ENCODE measurements around the gene FBXW10.
"Not testable (repeated sequence)": the region's sequence is repeated elsewhere in the genome, so short reads cannot be mapped to it uniquely, and the experiment has no call there.

FBXW10 gene

GRCh38 chr17:18743699-18744421 is at the start of gene FBXW10:
Gene FBXW10, plus strand, starts transcription at chr17:18744054. Its CDS starts 191 bp downstream, at chr17:18744245.
- DNase-seq (ENCODE audit: insufficient read length, low spot score); FAIRE-seq: not testable (repeated sequence)

GRCh38 chr17:18695143-18695542 is 48.7 kb upstream of the FBXW10 start:
- FAIRE-seq; DNase-seq (ENCODE audit: insufficient read length, low spot score): not testable (repeated sequence)

DNA sequence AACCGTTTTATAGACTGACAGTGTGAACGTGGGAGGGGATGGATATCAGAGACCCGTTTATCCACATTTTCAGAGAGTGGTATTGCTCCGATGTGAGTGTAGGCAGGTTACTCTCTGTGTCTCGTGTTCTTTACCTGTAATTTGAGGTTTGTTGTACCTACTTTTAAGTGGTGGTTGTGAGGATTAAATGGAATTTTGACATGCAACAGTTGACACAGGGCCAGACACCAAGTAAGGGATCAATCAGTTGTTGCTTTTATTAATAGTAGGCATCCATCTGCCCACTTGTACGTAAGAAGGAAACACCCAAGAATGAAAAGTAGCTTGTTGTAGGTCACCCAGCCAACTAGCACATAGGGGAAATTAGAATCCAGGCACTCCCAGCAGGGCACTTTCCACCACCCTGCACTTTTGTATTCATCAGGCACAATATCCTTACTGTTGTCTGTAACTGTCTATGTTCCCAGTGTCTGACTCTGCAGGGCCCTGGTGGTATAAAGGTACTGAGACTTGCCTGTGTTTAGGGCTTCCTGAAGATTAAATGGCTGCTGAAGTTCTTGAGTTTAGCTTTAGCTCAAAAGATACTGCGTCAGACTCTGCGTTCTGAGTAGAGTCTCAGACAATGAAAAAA is 45.3 kb upstream of the FBXW10 start:
- not testable (repeated sequence) for FAIRE-seq; DNase-seq (ENCODE audit: insufficient read length, low spot score)

DNA sequence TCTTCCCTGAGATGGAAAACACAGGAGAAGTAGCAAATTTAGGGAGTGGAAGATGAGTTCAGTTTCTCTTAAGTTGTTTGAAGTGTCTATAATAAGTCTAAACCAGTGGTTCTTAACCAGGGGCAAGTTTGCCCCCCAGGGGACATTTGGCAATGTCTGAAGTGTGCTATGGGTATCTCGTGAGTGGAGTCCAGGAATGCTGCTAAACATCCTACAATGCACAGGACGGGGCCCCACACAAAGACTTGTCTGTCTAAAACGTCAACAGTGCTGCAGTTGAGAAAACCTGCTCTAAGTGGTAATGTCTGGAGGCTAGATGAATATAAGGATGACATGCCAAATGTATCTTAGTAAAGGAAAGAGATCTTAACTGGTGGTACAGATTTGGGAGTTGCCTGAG is 37.9 kb upstream of the FBXW10 start:
- not testable (repeated sequence) for DNase-seq (ENCODE audit: insufficient read length, low spot score); FAIRE-seq

DNA sequence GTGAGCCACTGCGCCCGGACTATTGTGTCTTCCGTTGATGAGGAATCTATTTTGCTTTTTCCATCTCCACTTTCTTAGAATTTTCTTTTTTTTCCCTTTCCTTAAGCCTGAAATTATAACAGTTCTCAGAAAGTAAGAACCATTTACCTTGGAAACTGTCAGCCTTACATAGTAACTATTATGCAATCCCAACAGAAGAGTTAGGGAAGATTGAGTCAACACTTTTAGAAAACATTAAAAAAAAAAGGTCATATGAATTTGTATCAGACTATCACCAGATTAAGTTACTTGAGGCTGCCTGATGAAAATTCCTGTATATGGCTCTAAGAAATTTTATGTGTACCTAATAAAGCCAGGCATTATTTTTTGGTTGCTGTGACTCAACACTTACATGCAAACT is 35.6 kb upstream of the FBXW10 start:
- DNase-seq (ENCODE audit: insufficient read length, low spot score); FAIRE-seq: not testable (repeated sequence)

DNA sequence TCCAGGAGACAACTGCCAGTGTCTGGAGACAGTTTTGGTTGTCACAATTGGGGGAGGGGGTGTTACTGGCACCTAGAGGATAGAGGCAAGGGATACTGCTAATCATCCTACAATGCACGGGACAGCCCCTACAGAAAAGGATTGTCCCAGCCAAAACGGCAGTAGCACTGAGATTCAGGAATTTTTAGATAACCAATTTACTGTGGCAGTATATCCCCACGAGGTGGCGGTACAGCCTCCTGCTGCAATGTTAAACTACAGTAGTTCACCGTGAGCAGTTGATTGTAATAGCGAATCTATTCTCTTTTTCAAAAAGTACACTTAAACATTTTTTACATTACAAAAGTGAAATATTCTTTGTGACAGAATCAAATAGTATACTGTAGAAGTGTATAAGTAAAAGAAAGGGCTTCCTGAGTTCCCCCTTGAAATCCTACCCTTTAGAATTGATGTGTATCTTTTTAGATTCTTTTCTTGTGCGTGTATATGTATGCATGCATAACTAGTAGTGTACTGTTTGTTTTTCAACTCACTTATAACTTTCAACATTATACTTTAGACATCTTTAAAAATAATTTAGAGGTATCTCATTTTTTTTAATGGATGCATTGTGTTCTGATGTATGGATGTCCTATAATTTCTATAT is 31.4 kb upstream of the FBXW10 start:
- not testable (repeated sequence) for DNase-seq (ENCODE audit: insufficient read length, low spot score)
- FAIRE-seq: peak; percentile 98

DNA sequence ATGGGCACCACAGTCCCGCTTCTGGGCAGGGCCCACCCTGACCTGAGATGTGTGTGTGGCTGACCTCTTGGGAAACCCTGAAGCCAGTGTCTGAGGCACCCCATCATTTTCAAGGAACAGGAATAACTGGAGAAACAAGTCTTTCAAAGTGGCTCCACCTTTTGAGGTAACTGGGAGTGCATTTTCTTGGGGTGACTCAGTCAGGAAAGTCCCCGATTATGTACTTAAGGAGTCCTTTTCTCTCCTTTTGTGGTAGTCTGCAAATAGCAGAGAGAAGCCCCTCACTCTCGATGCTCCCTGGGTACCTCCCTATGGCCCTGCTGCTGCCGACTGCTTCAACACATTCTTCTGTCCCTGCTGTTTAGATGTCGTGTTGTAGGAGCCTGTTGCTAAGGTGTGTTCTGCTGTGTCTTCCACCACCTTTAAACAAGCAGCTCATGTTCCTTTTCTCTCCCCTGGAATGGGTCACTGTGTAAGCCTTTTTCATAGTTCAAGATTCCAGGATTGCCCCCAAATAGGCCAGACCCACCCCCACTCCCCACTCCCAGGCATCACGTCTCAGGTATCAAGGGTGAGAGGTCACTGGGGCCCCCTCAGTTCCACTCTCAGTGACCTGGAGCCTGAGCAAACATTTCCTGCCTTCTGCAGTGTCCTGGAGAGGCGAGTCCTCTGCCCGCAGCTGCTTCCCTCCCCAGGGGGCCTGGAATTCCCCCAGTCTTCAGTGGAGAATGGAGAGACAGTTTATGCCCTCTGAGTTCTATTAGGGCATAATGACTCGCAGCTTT is 25.0 kb upstream of the FBXW10 start:
- not testable (repeated sequence) for FAIRE-seq; DNase-seq (ENCODE audit: insufficient read length, low spot score)

- FAIRE-seq: not testable (repeated sequence)
These were observed 24.3 kb upstream of the FBXW10 start for GRCh38 chr17:18719428-18720110.

DNA sequence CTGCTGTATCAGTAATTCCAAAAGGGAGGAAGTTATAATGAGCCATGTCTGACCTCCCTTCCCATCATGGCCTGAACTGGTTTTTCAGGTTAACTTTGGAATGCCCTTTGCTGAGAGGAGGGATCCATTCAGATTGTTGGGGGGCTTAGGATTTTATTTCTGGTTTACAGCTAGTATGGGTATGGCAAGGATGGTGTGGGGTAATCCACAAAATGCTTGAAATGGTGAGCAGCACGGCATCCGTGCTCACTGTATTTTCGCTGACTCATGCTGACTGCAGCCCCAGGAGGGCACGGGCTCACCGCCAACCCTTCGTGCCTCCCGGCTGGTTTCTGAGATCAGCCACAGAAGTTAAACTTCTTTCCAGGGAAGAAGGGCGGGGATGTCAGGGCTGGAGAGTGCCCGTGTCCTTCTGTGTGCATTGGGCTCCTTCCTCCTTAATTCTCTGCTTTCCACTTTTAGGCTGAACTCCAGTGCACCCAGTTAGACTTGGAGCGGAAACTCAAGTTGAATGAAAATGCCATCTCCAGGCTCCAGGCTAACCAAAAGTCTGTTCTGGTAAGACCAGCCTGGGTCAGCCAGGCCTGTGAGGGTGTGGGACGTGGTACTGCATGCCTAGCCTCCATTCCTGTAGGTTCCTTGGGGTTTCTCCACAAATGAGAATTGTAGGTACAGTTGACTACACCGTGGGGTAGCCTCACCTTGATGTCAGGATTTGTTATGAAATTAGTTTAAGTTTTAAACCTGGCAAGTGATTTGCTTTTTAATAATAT is 21.9 kb upstream of the FBXW10 start:
- FAIRE-seq: not testable (repeated sequence)

More at GRCh38 chr17:18719428-18720110, 24.3 kb upstream of the FBXW10 start:
- DNase-seq (ENCODE audit: insufficient read length, low spot score): not testable (repeated sequence)

GRCh38 chr17:18722612-18723011 is 21.2 kb upstream of the FBXW10 start:
- DNase-seq (ENCODE audit: insufficient read length, low spot score); FAIRE-seq: not testable (repeated sequence)

More for the DNA sequence above, 21.9 kb upstream of the FBXW10 start:
- DNase-seq (ENCODE audit: insufficient read length, low spot score): not testable (repeated sequence)

GRCh38 chr17:18723509-18723908 is 20.3 kb upstream of the FBXW10 start:
- not testable (repeated sequence) for FAIRE-seq; DNase-seq (ENCODE audit: insufficient read length, low spot score)

GRCh38 chr17:18732438-18732837 is 11.4 kb upstream of the FBXW10 start:
- not testable (repeated sequence) for FAIRE-seq; DNase-seq (ENCODE audit: insufficient read length, low spot score)

GRCh38 chr17:18733350-18733749 is 10.5 kb upstream of the FBXW10 start:
- not testable (repeated sequence) for FAIRE-seq; DNase-seq (ENCODE audit: insufficient read length, low spot score)

- FAIRE-seq; DNase-seq (ENCODE audit: insufficient read length, low spot score): not testable (repeated sequence)
These were observed 4.0 kb upstream of the FBXW10 start for GRCh38 chr17:18739616-18740391.

DNA sequence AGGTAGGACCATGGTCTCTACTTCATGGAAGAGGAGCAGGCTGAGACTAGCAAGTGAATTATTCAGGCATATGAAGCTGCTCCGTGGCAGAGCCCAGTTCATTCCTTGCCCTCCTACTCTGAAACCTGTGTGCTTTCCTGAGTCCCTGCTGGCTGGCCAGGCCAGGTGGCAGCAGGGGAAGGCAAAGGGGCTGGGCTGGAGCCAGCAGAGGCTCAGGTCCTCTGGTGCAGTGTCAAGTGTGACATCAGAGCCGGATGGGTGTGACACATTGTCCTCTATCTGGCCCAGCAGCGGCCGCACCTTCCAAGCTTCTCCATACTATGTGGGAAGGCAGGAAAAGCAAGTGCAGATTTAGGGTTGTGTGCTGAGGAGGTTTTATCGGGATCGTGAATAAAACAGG is 2.6 kb upstream of the FBXW10 start:
- DNase-seq (ENCODE audit: insufficient read length, low spot score); FAIRE-seq: not testable (repeated sequence)

DNA sequence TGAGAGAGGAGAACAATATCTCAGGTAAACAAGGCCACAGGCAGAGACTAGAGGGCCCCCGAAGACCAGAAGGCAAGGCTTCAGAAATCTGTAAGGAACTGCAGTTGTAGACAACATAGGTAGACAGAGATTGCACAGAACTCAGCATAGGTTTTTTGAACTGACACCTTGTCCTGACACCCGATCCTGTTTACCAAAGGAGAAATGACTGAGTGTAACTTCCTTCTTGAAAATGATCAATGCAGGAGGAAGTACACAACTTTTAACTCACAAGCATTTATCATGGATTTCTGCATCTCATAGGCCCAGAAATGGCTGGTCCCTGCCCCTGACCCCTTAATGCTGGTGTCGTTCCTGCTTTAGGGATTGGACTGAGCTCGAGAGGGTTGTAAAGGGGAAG is 872 bp downstream of the FBXW10 start:
- DNase-seq (ENCODE audit: insufficient read length, low spot score); FAIRE-seq: not testable (repeated sequence)

DNA sequence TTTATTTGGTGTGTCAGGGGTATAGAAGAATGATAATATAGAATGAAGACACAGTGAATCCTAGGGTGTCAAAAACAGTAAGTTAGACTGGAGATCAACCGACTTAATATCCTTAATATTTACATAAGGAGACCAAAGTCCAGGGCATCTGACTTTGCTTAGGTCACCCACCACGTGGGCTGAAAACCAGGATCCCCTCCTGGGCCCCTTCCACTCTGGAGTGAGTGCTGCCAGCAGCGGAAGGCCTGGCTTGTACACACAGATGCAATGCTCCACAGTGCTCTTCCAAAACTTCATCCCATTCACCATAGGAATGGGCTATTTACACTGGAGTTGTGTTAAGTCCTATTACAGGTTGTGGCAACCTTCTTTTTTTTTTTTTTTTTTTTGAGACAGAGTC is 2.7 kb downstream of the FBXW10 start:
- DNase-seq (ENCODE audit: insufficient read length, low spot score); FAIRE-seq: not testable (repeated sequence)

DNA sequence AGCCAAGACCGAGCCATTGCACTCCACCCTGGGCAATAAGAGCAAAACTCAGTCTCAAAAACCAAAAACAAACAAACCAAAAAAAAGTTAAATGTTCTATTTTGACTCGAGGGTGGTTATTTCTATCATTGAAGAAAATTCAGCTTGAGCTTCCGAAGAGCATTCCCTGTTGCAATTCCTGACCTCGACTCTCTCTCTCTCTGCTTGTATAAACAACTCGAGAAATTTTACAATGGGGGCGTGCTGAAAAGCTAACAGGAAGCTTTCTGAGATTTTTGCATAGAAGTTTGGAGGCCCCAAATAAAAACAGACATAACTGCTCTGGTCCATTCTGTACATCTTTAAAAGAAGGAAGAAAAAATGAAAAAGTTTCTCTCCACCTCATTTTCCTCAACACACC is 3.6 kb downstream of the FBXW10 start:
- not testable (repeated sequence) for FAIRE-seq; DNase-seq (ENCODE audit: insufficient read length, low spot score)
